Activated CD8-positive, alpha-beta T cell treated with anti-CD3 and anti-CD28 coated beads for 36 hours (primary cell): ENCODE data around the gene CA10. TPM values are rescaled to one million over a fixed set of nuclear protein-coding genes. Genes with fewer than 3 reads are reported as not detected.

Experiments used
- ATAC-seq: fragments of 200-7000 bp; cut with Tn5 transposase; one replicate; pipeline ENCODE4 v1.10.0; 2021; ENCODE audit warnings: mild to moderate bottlenecking, moderate library complexity
- CTCF ChIA-PET: fragments of 350-600 bp; sonication (Branson Sonifier 250); formaldehyde crosslinking; loops from one replicate; lab custom pipeline; 2021; ENCODE audit warnings: antibody characterized with exemption; lab: Charles Lee
- POLR2A ChIA-PET: fragments of 350-600 bp; sonication (Branson Sonifier 250); formaldehyde crosslinking; loops from one replicate; lab custom pipeline; 2021; ENCODE audit warnings: antibody characterized with exemption; lab: Charles Lee
- DNase-seq: peaks from one replicate; pipeline ENCODE4 v3.0.0-alpha.2; 2020
- H3K27ac Mint-ChIP-seq: one replicate; pipeline ENCODE4 v1.8.0; 2021; ENCODE audit warnings: mild to moderate bottlenecking, mixed read lengths
- H3K27me3 Mint-ChIP-seq: one replicate; pipeline ENCODE4 v1.8.0; 2021; ENCODE audit warnings: mixed read lengths
- H3K36me3 Mint-ChIP-seq: one replicate; pipeline ENCODE4 v1.8.0; 2021; ENCODE audit warnings: low read depth, mixed read lengths
- H3K4me1 Mint-ChIP-seq: one replicate; pipeline ENCODE4 v1.8.0; 2021; ENCODE audit warnings: low read depth, mixed read lengths
- H3K4me3 Mint-ChIP-seq: one replicate; pipeline ENCODE4 v1.8.0; 2021; ENCODE audit warnings: mild to moderate bottlenecking, moderate library complexity, mixed read lengths
- H3K9me3 Mint-ChIP-seq: one replicate; pipeline ENCODE4 v1.8.0; 2021; ENCODE audit warnings: mixed read lengths
- intact Hi-C: fragments of 100-400 bp; cut with micrococcal nuclease; formaldehyde crosslinking; loops from one replicate; pipeline ENCODE4 v1.10.0; 2022
- total RNA-seq, 2 experiments: library from RNA; stranded (reverse); gene quantifications; one replicate each; pipeline ENCODE4 v1.2.3, GENCODE V29; 2021
- TF ChIP-seq, protein P1 (sequence below): fragments of 200-600 bp; IDR thresholded peaks from one replicate; pipeline ENCODE4 v1.8.0; 2022; ENCODE audit warnings: antibody characterized with exemption, mild to moderate bottlenecking

Gene CA10
- total RNA-seq, 2 experiments from 2014 or later, result not detected

DNA sequence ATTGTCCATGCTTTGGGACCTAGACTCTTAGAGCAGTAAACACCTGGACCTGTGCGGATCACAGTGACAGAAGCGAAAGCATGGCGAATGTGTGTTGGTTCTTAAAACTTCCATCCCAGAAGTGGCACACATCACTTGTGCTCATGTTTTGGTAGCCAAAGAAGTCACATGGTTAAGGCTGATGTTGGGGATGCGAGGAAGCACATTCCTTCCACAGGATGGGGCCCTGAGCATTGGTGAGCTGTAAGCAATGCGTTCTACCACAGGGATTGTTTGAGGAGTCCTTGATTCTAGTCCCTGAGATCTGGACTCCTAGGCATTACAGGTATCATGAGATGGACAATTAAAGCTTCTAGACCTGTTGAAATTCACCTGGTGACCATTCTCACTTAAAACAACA is 522.2 kb downstream of the CA10 start:
- Mint-ChIP-seq H3K27me3 (peaks cover 4% of the 10 kb centered on the region), H3K4me1 (no peaks in the 10 kb centered on the region), H3K9me3 (no peaks in the 10 kb centered on the region), H3K4me3 (no peak overlapping the region), H3K27ac (no peak overlapping the region), H3K36me3 (no peaks in the 10 kb centered on the region)
- POLR2A ChIA-PET, result no interaction called here
- TF ChIP-seq, protein P1, sequence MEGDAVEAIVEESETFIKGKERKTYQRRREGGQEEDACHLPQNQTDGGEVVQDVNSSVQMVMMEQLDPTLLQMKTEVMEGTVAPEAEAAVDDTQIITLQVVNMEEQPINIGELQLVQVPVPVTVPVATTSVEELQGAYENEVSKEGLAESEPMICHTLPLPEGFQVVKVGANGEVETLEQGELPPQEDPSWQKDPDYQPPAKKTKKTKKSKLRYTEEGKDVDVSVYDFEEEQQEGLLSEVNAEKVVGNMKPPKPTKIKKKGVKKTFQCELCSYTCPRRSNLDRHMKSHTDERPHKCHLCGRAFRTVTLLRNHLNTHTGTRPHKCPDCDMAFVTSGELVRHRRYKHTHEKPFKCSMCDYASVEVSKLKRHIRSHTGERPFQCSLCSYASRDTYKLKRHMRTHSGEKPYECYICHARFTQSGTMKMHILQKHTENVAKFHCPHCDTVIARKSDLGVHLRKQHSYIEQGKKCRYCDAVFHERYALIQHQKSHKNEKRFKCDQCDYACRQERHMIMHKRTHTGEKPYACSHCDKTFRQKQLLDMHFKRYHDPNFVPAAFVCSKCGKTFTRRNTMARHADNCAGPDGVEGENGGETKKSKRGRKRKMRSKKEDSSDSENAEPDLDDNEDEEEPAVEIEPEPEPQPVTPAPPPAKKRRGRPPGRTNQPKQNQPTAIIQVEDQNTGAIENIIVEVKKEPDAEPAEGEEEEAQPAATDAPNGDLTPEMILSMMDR, result no peak
- intact Hi-C loops, result no loop called here
- CTCF ChIA-PET, result no interaction called here
- ATAC-seq (no peak), DNase-seq (no peak)

DNA sequence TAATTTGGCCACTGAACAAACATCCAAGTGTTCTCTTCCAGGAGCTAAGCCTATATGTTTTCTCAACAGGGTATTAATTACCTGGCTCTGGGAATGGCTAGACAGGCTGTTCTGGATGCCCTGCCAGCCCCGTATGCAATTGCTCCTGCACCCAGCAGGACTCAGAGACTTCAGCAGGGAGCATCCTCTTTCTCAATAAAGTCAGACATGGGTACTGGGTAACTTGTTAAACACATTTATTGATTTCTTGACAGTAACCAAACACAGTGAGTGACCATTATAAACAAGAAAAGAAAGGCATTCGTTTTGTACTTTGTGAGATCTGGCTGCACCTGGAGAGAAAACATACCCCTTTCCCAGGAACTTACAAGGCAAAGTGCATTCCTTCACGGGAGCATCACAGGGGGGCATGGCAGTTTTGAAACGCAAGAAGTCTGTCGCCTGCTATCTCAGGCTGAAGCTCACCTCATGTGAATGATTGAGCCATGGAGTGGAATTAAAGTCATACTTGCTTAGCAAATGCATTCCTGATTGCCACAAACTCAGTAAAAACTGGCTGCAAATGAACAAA is 528.3 kb downstream of the CA10 start:
- H3K36me3 Mint-ChIP-seq, result no peaks in the 10 kb centered on the region
- no peak overlapping the region for H3K4me3 Mint-ChIP-seq
- H3K4me1 Mint-ChIP-seq, result no peaks in the 10 kb centered on the region
- ATAC-seq (no peak), DNase-seq (no peak)
- ChIA-PET POLR2A (no interaction called here), CTCF (no interaction called here)
- no peaks in the 10 kb centered on the region for H3K9me3 Mint-ChIP-seq
- TF ChIP-seq, protein P1, result no peak
- peaks cover 9% of the 10 kb centered on the region for H3K27me3 Mint-ChIP-seq
- H3K27ac Mint-ChIP-seq, result no peak overlapping the region
- intact Hi-C loops, result no loop called here

DNA sequence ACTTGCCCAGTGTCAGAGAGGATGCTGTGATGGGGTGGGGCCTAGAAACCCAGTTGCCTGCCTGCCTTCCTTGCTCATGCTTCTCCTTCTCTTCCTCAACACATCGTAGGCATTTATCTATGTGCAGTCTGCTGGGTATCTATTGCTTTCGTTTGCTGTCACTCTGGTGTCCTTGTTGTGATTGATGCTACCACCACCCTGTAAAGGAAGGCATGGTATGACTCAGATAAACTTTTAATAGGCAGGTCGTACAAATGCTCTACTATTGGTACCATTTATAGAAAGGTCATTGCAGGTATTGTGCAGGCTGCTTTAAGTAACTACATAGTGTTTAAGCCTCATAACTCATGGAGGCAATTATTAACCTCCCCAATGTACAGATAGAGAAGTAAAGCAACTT is 529.3 kb downstream of the CA10 start:
- Mint-ChIP-seq H3K27ac (no peak overlapping the region), H3K9me3 (no peaks in the 10 kb centered on the region), H3K27me3 (peaks cover 9% of the 10 kb centered on the region), H3K36me3 (no peaks in the 10 kb centered on the region), H3K4me1 (no peaks in the 10 kb centered on the region), H3K4me3 (no peak overlapping the region)
- intact Hi-C loops, result no loop called here
- POLR2A ChIA-PET, result no interaction called here
- CTCF ChIA-PET, result no interaction called here
- DNase-seq, result no peak
- ATAC-seq, result no peak
- TF ChIP-seq, protein P1, result no peak

DNA sequence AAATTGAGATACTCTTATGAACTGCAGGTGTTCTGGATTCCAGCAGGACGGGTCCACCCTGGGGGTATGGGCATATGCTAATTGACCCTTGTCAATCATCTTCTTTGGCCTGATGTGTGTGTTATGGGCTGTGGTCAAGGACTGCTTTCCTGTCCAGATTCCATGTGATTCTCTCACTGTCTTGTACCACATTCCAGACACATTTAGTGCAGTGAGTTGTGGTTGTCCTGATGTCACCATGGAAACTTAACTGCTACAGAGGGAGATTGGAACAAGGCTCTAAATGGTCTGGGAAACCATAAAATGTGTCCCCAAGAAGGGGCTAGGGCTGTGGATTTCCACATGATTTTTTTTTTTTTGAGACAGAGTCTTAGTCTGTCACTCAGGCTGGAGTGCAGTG is 530.7 kb downstream of the CA10 start:
- no peaks in the 10 kb centered on the region for H3K4me1 Mint-ChIP-seq
- no peak overlapping the region for H3K27ac Mint-ChIP-seq
- ATAC-seq (no peak), DNase-seq (no peak)
- intact Hi-C loops, result no loop called here
- ChIA-PET POLR2A (no interaction called here), CTCF (no interaction called here)
- no peaks in the 10 kb centered on the region for H3K9me3 Mint-ChIP-seq
- TF ChIP-seq, protein P1, result no peak
- H3K4me3 Mint-ChIP-seq, result no peak overlapping the region
- peaks cover 12% of the 10 kb centered on the region for H3K27me3 Mint-ChIP-seq
- H3K36me3 Mint-ChIP-seq, result no peaks in the 10 kb centered on the region

DNA sequence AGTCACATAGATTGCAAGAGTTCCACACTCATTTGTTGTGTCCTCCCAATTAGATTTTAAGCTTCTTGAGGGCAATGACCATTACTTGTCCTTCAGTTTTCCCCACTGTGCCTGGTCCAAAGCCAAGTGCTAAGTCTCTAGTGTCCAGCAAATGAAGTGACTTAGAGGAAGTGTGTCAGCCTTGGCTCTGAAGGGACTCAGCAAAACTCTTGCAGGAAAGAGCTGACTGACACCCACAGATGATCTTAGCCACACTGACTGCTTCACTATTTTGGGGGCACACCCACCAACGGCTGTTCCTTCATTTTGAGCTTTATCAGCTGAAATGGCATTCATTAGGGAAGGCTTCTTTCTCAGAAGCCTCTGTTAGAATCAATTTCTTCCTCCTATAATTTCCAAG is 540.0 kb downstream of the CA10 start:
- no peak overlapping the region for H3K4me3 Mint-ChIP-seq
- ChIA-PET CTCF (interaction anchor here (1.0 kb wide), 1 partner anchor 9 kb away, joined by 3 read pairs; no protein-coding TSS in a partner anchor), POLR2A (no interaction called here)
- intact Hi-C loops, result no loop called here
- ATAC-seq, result no peak
- H3K9me3 Mint-ChIP-seq, result no peaks in the 10 kb centered on the region
- H3K4me1 Mint-ChIP-seq, result no peaks in the 10 kb centered on the region
- H3K27me3 Mint-ChIP-seq, result peaks cover 20% of the 10 kb centered on the region
- no peak for DNase-seq
- H3K27ac Mint-ChIP-seq, result no peak overlapping the region
- no peaks in the 10 kb centered on the region for H3K36me3 Mint-ChIP-seq
- TF ChIP-seq, protein P1, result no peak
